GM23338 (cell line): ENCODE results near the gene CHN2. TPM values are rescaled to one million over a fixed set of nuclear protein-coding genes. Genes with fewer than 3 reads are reported as not detected.

Experiments
- ATAC-seq: fragments of 200-7000 bp; cut with Tn5 transposase; 3 replicates; pipeline ENCODE4 v1.9.1; 2020
- DNase-seq: peaks from one replicate; pipeline ENCODE4 v3.0.0-alpha.2; 2015; ENCODE audit warnings: low spot score
- H2AFZ ChIP-seq: fragments of 200-600 bp; sonication (generic); 2 replicates; pipeline ENCODE4 v1.8.0; 2016; ENCODE audit warnings: antibody characterized with exemption, mild to moderate bottlenecking, moderate library complexity
- H3F3A ChIP-seq: fragments of 200-600 bp; sonication (generic); replicated peaks from 2 replicates; pipeline ENCODE4 v1.8.0; 2017; ENCODE audit warnings: antibody characterized with exemption, mixed run types, low read depth
- H3K27ac ChIP-seq: fragments of 200-600 bp; sonication (generic); 2 replicates; pipeline ENCODE4 v1.6.1; 2016; ENCODE audit warnings: low read depth
- H3K27me3 ChIP-seq: fragments of 200-600 bp; sonication (generic); 2 replicates; pipeline ENCODE4 v1.8.0; 2016; ENCODE audit warnings: mild to moderate bottlenecking, mixed run types, moderate library complexity; ENCODE audit not compliant: insufficient read depth
- H3K36me3 ChIP-seq: fragments of 200-600 bp; sonication (generic); 2 replicates; pipeline ENCODE4 v1.8.0; 2016; ENCODE audit warnings: mild to moderate bottlenecking; ENCODE audit not compliant: insufficient read depth
- H3K4me1 ChIP-seq: fragments of 200-600 bp; sonication (generic); 2 replicates; pipeline ENCODE4 v1.8.0; 2016; ENCODE audit warnings: mild to moderate bottlenecking, moderate library complexity; ENCODE audit not compliant: insufficient read depth
- H3K4me2 ChIP-seq: fragments of 200-600 bp; sonication (generic); 2 replicates; pipeline ENCODE4 v1.7.1; 2017; ENCODE audit warnings: mixed run types
- H3K4me3 ChIP-seq: fragments of 200-600 bp; sonication (generic); 2 replicates; pipeline ENCODE4 v1.6.1; 2016; ENCODE audit warnings: mixed run types
- H3K79me2 ChIP-seq: fragments of 200-600 bp; sonication (generic); replicated peaks from 2 replicates; pipeline ENCODE4 v1.8.0; 2017; ENCODE audit warnings: mild to moderate bottlenecking; ENCODE audit not compliant: insufficient read depth
- H3K9me2 ChIP-seq: fragments of 200-600 bp; sonication (generic); 2 replicates; pipeline ENCODE4 v1.8.0; 2017; ENCODE audit not compliant: insufficient read depth
- H4K20me1 ChIP-seq: fragments of 200-600 bp; sonication (generic); replicated peaks from 2 replicates; pipeline ENCODE4 v1.8.0; 2017; ENCODE audit warnings: mild to moderate bottlenecking; ENCODE audit not compliant: insufficient read depth
- H3K27ac Mint-ChIP-seq: 2 replicates; pipeline ENCODE4 v1.8.0; 2020; ENCODE audit warnings: inconsistent platforms, mild to moderate bottlenecking, moderate library complexity, mixed read lengths
- H3K27me3 Mint-ChIP-seq: 3 replicates; pipeline ENCODE4 v1.8.0; 2022; ENCODE audit warnings: low read depth, mild to moderate bottlenecking, moderate library complexity, mixed read lengths, inconsistent platforms; ENCODE audit not compliant: insufficient read depth, poor library complexity
- H3K36me3 Mint-ChIP-seq: 3 replicates; pipeline ENCODE4 v1.8.0; 2021; ENCODE audit warnings: low read depth, mild to moderate bottlenecking, inconsistent platforms, moderate library complexity, mixed read lengths
- H3K4me1 Mint-ChIP-seq: 3 replicates; pipeline ENCODE4 v1.8.0; 2020; ENCODE audit warnings: mild to moderate bottlenecking, inconsistent platforms, mixed read lengths
- H3K4me3 Mint-ChIP-seq: 3 replicates; pipeline ENCODE4 v1.8.0; 2021; ENCODE audit warnings: moderate library complexity, mild to moderate bottlenecking, inconsistent platforms, mixed read lengths
- H3K9me3 Mint-ChIP-seq: 3 replicates; pipeline ENCODE4 v1.8.0; 2020; ENCODE audit warnings: moderate library complexity, mild to moderate bottlenecking, inconsistent platforms, mixed read lengths
- REST ChIP-seq: IDR thresholded peaks from one replicate; pipeline ENCODE4 v1.6.1; 2018; ENCODE audit warnings: antibody characterized with exemption; ENCODE audit not compliant: unreplicated experiment
- ZNF114 ChIP-seq: fragments of 250-450 bp; sonication (Bioruptor Pico); IDR thresholded peaks from 2 replicates; pipeline ENCODE4 v1.5.0; 2020; ENCODE audit warnings: mild to moderate bottlenecking, moderate library complexity
- ZNF331 ChIP-seq: fragments of 250-450 bp; sonication (Bioruptor Pico); IDR thresholded peaks from 2 replicates; pipeline ENCODE4 v1.5.0; 2020; ENCODE audit warnings: low read depth, mild to moderate bottlenecking, moderate library complexity
- ZNF462 ChIP-seq: fragments of 250-450 bp; sonication (Bioruptor Pico); IDR thresholded peaks from 2 replicates; pipeline ENCODE4 v1.5.0; 2020; ENCODE audit warnings: mild to moderate bottlenecking, moderate library complexity
- polyA plus RNA-seq: library from polyadenylated mRNA; unstranded; fragments of >200 nt; fragmentation: Nextera tagmentation; extraction: Ambion mirVana; gene quantifications from 2 replicates; pipeline ENCODE4 v1.2.1, GENCODE V29; 2016
- total RNA-seq: library from RNA; depleted of rRNA; stranded (reverse); fragments of >200 nt; shearing (Covaris generic); gene quantifications from 2 replicates; pipeline ENCODE4 v1.2.3, GENCODE V29; 2014

CHN2 gene
- total and polyA plus RNA-seq, 2 experiments from 2014 or later: 6.1 to 7.5 TPM

- TF ChIP-seq REST: no peak
- TF ChIP-seq ZNF331 (CRISPR knock-in tag): no peak
Observed at GRCh38 chr7:29444267-29444666, 249.7 kb downstream of the CHN2 start (continued).

GRCh38 chr7:29445736-29446135 is 251.2 kb downstream of the CHN2 start:
- no peak overlapping the region for H3K27ac ChIP-seq
- Mint-ChIP-seq H3K36me3 (no peaks in the 10 kb centered on the region), H3K4me1 (peaks cover 26% of the 10 kb centered on the region), H3K27me3 (no peaks in the 10 kb centered on the region), H3K4me3 (no peak overlapping the region), H3K27ac (no peak overlapping the region), H3K9me3 (no peaks in the 10 kb centered on the region)
- TF ChIP-seq ZNF462 (CRISPR knock-in tag) (0 out of 2 replicates have a peak, but pooled peaks have one; percentile 39), ZNF114 (CRISPR knock-in tag) (no peak)
- peak; percentile 36 for ATAC-seq
- H3F3A ChIP-seq: no peaks in the 10 kb centered on the region
- H3K9me2 ChIP-seq: no peaks in the 10 kb centered on the region
- H2AFZ ChIP-seq: no peak overlapping the region
- H3K4me2 ChIP-seq: no peak overlapping the region
- H3K36me3 ChIP-seq: no peaks in the 10 kb centered on the region
- no peaks in the 10 kb centered on the region for H4K20me1 ChIP-seq
- peak; percentile 69 for DNase-seq
- no peaks in the 10 kb centered on the region for H3K79me2 ChIP-seq
- peaks cover 7% of the 10 kb centered on the region for H3K4me1 ChIP-seq
- no peaks in the 10 kb centered on the region for H3K27me3 ChIP-seq
- no peak overlapping the region for H3K4me3 ChIP-seq
